CD4-positive, alpha-beta T cell treated with Interferon alpha-2 for 1 hour (primary cell): ENCODE results near the gene TESMIN.

Source experiments
- DNase-seq, 2 donors: peaks; one replicate each; pipeline ENCODE4 v3.0.0-alpha.2; 2020 to 2022

Gene TESMIN

DNA sequence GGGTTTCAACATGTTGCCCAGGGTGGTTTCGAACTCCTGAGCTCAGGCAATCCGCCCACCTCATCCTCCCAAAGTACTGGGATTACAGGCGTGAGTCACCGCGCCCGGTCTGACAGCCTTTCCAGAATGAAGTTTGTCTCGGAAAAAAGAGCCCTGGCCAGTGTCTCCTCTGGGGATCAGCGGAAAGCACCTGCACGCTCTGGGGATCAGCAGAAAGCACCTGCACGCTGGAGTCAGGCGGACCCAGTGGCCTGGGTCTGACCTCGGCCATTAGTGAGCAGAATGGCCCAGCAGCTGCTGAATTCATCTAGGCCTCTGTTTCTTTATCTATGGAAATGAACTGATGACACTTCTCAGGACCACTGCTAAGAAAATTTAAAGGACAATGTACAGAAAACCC, 10.5 kb upstream of the TESMIN start:
- no peak for DNase-seq

DNA sequence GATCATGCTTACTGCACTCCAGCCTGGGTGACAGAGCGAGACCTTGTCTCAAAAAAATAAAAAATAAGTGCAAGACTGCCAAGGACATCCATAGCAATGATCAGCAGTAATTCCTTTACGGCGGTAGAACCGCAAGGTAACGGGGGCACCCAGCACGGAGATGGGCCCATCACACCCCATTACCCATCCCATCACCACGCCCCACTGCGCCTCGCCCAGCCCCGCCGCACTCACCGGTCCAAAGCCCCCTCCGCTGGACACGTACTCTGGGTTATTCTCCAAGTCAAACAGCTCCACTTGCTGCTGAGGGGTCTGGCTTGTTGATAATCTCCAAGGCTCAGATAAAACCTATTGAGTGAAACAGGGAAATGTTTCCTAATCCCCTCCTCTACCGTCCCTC, 8.7 kb upstream of the TESMIN start:
- no peak for DNase-seq

DNA sequence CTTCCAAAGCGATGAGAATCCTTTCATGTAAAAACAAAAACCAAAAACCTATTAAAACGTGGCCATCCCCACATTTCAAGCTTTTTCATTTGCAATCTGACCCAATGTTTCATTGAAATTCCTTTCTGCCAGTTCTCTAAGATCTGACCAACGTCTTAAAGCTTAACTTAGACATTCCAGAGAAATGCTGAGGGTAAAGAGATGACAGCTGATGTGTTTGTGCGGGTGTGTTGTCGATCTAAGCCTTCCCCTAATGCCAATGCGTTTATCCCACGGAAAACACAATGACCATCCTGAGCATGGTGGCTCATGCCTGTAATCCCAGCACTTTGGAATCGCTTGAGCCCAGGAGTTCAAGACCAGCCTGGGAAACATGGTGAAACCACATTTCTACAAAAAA, 6.4 kb upstream of the TESMIN start:
- no peak for DNase-seq

DNA sequence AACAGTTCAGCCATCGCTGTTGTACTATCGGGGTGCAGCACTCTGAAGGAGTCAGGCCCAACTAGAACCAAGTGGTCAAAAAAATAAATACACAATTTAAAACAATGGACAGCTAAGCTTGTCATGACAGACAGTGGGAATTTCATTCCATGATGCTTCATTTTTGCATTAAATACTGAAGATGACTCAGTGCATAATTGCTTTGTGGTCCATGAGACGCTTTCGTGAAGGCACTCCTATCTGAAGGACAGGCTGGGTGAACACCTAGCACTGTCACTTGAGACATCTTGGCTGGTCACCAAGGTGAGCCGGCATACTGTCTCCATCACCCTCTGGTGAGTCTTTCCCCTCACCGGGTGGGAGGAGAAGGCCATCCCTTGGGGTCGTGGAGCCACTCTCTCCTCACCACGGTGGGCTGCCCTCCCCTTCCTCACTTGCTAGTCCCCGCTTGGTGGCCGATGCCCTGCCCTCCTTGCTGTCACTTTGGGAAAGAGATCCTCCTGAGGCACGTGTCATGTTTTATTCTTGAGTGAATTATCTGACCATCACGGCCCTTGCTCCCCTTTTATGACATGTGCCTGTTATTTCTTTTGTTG, 4.9 kb upstream of the TESMIN start:
- DNase-seq, result no peak

DNA sequence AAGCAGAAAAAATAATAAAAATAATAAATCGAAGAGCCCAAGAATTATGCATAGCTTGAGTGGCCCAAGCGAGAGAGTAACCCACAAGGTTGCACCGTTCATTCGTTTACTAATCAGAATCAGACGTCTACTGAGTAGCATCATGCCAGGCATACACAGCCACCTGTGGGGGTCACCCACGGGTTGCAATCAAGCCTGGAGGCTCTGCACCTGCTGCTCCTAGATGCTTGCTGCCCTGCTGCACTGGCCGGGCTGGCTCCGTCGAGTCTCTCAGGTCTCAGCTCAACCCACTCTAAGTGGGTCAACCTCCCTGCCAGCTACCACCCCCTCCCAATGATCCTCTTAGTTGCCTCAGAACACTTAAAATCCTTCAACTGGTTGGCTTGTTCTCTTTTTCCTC, 2.0 kb upstream of the TESMIN start:
- no peak for DNase-seq

DNA sequence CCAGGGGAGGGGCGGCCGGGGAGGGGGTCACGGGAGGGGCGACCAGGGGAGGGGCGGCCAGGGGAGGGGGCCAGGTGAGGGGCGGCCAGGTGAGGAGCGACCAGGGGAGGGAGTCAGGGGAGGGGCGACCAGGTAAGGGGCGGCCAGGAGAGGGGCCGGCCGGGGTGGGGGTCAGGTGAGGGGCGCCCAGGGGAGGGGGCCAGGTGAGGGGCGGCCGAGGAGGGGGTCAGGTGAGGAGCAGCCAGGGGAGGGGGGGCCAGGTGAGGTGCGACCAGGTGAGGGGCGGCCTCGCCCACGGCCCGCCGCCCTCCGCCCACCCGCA, 355 bp downstream of the TESMIN start:
- DNase-seq, result no peak

DNA sequence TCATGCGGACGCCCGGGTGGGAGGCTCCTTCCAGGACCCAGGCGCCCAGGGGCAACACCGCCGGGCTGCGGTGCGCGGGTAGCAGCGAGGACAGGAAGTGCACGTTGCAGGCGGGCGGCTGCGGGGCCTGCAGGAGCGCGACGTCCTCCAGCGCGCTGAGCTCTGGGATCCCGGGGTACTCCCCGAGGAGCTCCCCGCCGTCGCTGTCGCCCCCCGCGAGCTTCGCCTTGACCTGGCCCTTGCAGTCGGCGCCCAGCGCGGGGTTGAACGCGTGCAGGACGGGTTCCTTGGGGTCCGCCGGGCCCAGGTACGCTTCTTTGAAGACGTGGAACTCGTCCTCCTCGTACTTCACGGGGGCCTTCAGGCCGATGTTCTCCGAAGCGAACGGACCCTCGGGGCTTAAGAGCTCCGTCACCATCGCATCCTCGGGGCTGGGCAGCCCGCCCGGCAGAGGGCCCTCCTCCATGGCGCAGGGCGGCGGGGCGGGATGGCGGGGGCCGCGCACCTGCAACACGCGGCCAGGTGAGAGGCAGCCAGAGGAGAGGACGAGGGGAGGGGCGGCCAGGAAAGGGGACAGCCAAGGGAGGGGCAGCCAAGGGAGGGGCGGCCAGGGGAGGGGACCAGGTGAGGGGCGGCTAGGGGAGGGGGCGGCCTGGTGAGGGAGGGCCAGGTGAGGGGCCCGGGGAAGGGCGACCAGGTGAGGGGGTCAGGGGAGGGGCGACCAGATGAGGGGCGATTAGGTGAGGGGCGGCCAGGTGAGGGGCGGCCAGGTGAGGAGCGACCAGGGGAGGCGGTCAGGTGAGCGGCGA, 921 bp downstream of the TESMIN start:
- DNase-seq, result peak in 1 of 2 donors; percentile 15

DNA sequence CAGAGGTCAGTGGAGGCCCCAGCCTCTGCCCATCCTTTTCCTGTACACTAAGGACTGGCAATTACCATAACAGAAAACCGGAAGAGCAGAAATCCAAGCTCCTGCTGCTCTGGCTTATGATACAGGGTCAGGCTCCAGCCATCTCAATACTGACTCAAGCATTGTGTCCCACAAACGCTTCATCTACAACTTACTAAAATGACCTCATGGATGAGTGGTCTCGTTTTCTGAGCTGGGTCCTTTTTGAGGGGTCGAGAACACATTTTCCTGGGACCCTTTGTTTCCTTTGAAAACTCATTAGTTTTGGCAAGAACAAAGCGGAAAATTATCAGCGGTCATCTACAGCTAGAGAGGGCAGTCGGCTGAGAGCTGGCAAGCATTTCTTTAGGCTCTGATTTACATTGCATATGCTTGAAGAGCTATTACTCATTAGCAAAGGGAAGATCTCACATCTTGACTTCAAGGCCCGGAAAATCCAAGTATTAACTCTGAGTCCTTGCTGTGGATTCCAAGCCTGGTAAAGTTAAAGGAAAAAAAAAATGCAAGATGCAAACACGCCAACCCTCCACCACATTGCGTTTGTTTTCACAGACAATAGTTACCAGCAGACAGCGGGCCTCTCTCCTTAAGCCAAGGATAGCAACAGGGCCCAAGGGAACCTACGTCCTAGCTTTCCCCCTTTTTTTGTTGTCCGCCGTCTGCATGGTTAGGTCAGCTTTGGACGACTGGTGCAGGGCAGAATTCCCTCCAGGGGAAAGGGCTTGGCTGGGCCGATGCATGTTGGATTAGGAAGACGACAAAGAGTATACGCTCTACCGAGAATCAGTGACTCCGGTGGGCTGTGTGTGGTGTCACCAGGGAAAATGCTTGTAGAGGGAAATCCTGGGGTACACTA, 1.8 kb downstream of the TESMIN start:
- no peak for DNase-seq

DNA sequence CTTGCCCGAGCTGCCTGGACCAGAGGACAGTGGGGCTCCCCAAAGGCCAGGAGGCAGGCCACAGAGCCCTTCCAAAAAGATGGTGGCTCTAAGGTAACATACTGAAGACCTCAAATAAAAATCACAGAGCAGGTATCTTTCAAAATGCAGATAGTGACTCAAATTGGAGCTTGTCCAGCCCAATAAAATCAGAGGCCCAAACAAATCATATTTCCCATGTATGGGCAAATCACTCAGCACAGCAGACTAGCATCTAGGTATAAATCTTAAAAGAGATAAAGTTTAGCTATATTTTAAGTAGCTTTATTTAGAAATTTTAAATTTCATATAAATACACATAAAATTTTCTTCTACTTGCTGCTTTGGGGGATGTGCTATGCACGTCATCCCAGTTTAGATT, 3.3 kb downstream of the TESMIN start:
- no peak for DNase-seq

DNA sequence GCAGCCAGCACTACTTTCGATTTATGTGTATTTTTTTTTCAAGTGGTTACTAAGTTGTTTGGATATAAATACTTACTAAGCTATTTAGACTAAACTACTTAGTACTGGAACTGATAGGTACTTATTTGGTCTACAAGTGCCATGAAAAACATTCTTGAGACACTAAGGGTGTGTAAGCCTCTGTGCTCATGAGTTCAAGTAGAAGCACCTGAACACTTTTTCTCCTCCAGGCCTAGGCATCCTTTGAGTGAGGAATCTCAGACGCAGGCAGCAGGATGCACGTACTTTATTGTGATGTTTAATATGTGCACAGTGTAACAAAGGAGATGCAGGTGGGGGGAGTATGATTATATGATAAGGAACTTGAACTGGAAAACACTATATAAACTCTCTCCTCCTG, 7.8 kb downstream of the TESMIN start:
- DNase-seq, result no peak

DNA sequence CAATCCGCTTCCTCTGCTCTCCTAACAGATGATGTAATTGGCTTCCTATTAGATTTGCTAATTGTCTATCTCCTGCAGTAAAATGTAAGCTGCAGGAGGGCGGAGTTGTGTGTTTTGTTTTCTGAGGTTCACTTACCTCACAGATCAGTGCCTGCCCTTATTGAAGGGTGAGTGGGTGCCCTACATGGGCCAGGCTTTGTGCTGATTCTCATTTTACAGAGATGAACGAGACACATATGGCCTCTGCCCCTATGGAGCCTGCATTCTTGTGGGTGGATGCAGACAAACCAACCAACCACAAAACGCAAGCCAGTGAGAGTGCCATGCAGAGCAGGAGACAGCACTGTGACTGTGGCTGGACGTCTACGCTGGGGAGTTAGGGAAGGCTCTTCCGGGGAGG, 9.9 kb downstream of the TESMIN start:
- DNase-seq, result no peak

DNA sequence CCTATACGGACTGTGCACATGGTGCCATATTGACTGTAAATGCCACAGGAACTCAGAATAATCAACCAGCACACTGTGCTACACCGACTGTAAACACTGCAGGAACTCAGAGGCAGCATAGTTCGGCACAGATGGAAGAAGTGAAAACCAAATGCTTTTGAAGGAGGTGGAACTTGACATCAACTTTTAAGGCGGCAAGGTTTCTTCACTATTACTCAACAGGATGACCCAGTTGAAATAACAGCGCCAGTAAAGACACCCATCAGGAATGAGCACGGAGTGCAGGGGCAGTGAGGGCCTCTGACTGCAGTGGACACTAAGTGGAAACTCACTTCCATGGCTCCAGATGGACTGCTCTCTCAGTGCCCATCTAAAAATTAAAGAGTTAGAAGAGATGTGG, 15.7 kb downstream of the TESMIN start:
- DNase-seq, result no peak

DNA sequence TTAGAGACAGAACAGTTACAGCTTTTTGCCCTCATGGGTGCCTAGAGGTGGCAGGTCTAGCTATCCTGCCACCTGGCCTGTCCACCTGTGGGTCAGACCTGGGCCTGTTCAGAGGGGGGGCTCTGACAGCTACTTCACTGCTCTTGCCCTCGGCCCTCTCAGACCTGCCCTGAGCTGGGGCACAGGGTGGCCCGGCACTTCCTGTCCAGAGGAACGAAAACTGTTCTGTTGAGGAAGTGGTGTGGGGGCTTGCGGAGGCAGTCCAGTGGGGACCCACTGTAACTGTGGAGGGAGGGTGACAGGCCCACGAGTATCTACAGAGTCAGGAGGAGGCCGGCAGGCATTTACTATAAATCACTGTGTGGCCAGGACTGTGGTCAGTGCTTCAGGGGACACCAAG, 16.2 kb downstream of the TESMIN start:
- no peak for DNase-seq

DNA sequence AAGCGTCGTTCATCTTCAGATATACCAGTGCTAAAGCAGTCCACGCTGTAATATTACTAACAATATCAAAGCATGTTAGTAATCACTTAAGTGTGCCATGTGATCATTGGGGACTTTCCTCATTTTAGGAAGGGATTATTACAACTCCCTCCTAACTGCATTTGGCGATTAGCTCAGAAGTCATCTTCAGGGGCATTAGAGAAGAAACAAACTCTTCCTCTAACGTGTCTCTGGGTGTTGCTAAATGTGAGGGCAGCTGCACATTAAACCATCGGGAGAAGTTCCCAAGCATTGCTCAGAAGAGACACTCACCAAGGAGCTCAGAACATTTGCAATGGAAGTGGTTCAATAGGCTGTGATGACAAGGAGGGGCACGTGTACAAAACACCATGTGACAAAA, 17.2 kb downstream of the TESMIN start:
- DNase-seq, result no peak

DNA sequence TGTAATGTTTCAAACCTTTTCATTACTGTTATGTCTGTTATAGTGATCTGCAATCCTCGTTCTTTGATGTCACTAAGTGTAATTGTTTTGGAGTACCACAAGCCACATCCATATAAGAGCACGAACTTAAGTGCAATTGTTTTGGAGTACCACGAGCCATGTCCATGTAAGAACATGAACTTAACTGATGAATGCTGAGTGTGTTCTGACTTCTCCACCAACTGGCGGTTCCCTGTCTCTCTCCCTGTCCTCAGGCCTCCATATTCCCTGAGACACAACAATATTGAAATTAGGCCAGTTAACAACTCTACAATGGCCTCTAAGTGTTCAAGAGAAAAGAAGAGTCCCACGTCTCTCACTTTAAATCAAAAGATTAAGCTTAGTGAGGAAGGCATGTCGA, 23.5 kb downstream of the TESMIN start:
- no peak for DNase-seq

DNA sequence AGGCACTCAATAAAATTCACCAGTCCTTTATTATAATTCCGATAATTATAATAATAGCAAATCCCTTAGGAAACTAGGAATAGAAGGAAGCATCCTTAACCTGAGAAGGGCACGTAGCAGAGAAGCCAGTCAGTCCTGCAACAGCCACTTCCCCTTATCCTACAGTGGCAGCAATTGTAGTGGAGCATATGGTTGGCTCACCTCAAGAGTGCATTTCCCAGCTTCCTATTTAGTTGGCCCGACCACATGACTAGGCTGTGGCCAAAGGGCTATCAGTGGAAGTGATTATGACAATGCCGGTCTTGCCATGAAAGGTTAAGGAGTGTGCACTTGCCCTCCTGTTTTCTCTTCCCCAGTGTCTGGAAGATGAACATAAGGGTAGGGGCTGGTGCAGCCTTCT, 27.0 kb downstream of the TESMIN start:
- DNase-seq, result no peak

DNA sequence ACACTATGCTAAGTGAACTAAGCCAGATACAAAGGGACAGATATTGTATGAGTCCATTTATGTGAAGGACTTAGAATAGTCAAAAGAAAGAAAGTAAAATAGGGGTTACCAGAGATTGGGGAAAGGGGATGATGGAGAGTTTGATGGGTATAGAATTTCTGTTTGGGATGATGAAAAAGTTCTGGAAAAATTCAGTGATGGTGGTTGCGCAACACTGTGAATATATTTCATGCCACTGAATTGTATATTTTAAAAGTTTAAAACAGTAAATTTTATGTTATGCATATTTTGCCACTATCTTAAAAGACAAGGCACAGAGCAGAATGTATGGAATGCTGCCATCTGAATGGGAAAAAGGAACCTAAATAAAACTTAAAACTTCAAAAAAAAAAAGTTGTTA, 29.2 kb downstream of the TESMIN start:
- DNase-seq, result no peak

DNA sequence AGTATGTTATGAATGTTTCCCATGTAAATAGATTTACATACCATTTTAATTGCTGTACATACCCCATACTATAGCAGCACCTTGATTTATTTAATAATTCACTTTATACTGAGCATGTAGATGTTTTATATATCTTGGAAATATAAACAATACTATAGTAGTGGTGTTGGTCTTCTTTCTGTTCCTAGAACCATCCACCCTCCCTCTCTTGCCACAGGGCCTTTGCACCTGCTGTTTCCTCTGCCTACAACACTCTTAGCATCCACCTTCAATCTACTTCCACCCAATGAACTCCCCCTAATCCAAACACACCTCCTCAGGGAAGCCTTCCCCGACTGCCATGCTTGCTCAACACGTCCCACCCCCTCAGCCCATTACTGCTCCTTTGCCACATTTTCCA, 30.2 kb downstream of the TESMIN start:
- no peak for DNase-seq

DNA sequence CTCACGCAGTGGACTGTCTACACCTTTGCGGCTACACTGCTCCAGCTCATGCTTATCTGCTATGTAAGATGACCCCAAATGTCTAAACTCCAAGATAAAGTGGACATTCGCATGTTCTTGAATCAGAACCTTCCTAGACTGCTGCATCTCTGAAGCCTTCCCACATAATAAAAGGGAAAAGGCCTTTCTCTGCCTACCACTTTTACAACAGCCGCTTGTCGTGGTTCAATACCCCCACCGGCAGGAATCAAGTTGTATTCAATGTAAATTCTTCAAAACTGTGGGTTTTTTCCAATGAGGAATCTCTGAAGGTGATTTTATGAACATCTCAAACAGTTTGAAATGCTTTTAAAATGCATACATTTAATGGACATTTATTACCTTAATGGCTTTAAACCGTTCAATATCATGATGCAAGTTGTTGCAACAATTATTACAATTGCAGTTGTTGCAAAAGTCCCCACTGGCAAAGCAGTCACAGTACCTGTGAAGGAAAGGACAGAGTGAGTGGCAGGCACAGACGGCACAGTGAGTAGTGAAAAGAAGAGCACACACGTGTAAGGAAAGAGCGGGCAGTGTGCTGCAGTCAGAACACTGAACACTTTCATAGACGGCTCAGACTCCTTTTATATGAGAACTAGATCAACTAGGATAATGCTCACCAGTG, 35.7 kb downstream of the TESMIN start:
- DNase-seq, result no peak

DNA sequence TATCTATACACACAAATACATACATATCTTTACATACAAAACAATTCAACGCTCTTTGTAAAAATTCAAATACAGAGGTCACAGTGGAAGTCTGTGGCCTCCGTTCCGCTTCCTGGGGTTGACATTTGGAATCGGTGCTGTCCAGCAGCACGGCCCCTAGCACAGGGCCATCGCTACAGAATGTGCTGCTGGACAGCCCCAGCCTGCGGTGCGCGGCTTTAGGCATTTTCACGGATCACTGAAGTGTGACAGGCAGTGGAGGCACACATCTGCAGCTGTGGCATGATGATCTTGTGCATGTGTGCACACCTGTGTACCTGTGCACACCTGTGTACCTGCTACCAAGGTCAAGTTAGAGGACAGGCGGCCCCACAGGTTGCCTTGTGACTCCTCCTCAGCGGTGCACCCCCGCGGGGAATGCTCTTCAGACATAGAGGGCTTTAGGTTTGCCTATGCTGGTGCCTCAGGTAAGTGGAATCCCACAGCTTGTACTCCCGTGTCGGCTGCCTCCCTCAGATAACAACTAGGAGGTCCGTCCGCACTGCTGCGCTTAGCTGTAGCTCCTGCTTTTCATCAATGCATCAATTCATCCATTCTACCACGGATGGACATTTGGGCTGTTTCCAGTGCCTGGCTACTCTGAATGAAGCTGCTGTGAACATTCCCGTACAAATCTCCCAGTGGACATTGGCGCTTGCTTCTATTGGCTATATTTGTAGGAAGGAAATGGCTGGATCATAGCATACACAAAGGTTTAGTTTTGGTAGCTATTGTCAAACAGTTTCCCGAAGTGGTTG, 37.1 kb downstream of the TESMIN start:
- DNase-seq, result no peak

DNA sequence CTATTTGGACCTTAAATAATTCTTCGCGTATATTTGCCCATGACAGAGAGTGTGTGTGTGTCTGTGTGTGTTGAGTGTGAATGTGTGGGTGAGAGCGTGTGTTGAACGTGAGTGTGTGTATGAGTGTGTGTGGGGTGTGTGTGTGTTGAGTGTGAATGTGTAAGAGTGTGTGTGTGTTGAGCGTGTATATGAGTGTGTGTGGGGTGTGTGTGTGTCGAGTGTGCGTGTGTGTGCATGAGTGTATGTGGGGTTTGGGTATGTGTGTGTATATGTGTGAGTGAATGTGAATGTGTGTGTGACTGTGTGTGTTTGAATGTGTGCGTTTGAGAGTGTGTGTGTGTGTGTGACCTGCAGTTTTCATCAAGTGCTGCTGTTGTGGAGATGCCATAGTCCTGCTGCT, 40.2 kb downstream of the TESMIN start:
- no peak for DNase-seq

DNA sequence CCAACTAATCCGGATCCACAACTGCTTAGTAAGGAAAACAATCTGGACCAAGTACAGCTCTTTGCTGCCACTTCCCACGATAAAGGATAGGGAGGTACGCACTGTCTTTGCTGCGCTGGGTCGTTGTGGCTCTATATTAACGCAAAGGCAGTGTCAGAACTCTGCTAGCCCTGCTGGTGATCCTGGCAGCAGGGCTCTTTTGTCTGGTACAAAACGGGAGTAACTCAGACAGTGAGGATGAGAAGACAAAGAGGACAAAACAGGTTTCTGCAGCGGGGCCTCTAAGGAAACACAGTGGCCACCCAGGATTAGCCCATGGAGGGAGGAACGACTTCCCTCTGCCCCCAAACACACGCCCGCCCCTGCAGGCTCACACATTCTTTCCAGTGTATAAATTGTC, 40.9 kb downstream of the TESMIN start:
- DNase-seq, result no peak

DNA sequence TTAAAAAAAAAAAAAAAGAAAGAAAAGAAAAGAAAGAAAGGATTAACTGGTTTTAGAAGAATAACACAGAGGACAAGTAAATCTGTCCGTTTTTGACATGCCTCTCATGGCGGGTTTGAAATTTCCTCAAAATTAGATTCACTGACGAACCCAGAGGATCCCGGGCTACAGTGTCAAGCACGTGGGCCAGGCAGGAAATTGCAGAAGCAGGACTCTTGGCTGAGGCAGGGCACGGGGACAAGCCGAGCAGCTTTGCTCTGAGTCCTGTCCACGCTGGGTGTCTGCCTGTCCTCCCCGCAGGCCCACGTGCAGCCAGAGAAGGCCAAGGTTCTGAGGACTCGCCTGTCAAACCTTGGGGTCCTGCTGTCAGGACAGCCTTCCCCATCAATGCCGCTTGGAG, 42.3 kb downstream of the TESMIN start:
- no peak for DNase-seq
